ENCODE results near the gene RBBP4. TPM values are rescaled to one million over a fixed set of nuclear protein-coding genes. Genes with fewer than 3 reads are reported as not detected.
"Not testable (repeated sequence)": the region's sequence is repeated elsewhere in the genome, so short reads cannot be mapped to it uniquely, and the experiment has no call there.

RBBP4 gene
- total RNA-seq, 1 experiment from 2014 or later: 136 TPM

DNA sequence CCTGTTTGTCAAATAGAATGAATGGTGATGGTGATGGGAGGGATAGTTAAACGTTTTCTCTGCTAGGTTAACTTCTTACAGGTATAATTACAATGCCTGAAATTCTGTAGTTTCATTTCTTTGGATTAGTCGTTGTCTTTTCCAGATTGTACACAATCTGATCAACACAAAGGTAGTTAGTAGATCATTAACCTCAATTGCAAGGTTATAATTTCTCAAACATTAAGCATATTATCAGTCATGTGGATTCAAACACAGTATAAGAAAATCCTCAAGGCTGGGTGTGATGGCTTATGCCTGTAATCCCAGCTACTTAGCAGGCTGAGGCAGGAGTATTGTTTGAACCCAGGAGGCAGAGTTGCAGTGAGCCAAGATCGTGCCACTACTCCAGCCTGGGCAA is 31.0 kb downstream of the RBBP4 start:
- DNase-seq (ENCODE audit: low read depth): no peak
- in situ Hi-C loops (cut with HindIII; ENCODE audit: low pct_unique_long_range_greater_than_20kb, low sequenced_read_pairs): no loop called here

DNA sequence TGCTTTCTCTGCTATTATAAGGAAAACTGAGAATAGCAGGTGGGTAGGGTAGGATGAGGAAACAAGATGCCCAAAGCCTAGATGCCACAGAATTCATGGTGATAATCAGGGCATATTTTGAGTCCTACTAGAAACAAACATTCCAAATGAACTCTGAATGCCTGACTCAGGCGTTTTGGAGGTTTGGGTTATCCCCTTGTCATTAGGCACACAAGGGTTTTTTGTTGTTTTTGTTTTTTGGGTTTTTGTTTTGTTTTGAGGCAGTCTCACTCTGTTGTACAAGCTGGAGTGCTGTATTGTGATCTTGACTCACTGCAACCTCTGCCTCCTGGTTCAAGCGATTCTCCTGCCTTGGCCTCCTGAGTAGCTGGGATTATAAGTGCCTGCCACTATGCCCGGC is 32.4 kb downstream of the RBBP4 start:
- no peak for DNase-seq (ENCODE audit: low read depth)
- in situ Hi-C loops (cut with HindIII; ENCODE audit: low pct_unique_long_range_greater_than_20kb, low sequenced_read_pairs): no loop called here

DNA sequence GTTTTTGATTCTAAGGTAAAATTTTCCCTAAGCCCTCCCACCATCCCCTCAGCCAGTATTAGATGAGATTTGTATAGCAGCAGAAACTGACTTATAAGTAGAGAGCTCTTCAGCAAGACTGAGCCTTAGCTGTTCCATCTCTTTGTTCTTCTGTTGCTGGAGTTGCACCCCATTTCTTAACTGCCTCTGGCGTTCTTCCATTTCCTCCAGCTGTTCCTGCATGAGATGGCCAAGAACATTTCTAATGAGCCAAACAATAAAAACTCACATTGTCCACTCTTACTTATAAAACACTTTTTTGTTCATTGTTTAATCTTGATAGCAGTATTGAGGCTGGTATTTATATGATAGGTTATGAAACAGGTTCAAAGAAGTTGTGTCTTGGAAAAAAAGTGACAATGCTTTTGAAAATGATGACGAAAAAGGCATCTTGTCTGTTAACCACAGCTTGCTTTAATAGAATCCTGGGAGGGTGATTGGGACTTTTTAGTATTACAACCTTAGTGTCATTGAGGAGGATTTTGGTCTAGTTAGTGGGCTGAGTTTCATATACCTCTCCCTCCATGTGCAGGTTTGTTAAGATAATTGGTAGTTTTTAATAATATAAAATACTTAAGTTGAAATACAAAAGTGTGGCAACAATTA is 33.3 kb downstream of the RBBP4 start:
- DNase-seq (ENCODE audit: low read depth): no peak

DNA sequence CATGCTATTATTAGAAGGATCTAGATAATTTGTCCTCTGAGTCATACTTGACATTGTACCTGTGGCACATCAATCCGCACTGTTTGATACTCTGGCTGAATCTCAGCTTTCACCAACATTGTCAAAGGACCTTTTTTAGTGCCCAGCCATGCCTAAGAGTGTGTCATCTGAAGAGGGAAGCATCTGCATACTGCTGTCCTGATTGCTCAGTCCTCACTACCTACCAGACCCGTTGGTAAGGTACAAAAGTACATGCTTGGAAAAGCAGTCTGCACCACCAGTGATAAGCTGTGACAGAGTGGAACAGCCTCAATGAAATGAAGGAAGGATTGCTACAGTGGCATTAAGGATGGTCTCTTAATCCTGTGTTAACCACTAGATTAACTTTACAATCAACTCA is 34.5 kb downstream of the RBBP4 start:
- DNase-seq (ENCODE audit: low read depth): no peak
- in situ Hi-C loops (cut with HindIII; ENCODE audit: low pct_unique_long_range_greater_than_20kb, low sequenced_read_pairs): no loop called here

More for the DNA sequence above, 33.3 kb downstream of the RBBP4 start:
- in situ Hi-C loops (cut with HindIII; ENCODE audit: low pct_unique_long_range_greater_than_20kb, low sequenced_read_pairs): no loop called here

DNA sequence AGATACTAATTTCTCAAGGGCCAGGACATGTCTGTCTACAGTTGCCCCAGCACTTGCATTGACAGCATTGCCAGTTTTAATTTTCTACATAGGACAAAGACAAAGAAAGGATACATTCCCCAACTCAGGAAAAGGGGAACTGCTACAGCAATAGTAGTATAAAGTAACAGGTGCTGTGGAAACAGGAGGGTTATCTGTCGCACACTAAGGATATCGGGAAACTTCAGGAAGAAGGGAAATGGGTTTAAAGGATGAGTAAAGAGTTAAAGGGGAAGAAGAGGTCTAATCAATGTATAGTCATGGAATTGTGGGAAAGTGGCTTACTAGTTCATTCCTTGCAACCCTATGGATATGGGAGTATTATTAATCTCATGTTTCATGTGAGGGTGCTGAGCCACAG is 35.4 kb downstream of the RBBP4 start:
- in situ Hi-C loops (cut with HindIII; ENCODE audit: low pct_unique_long_range_greater_than_20kb, low sequenced_read_pairs): no loop called here

DNA sequence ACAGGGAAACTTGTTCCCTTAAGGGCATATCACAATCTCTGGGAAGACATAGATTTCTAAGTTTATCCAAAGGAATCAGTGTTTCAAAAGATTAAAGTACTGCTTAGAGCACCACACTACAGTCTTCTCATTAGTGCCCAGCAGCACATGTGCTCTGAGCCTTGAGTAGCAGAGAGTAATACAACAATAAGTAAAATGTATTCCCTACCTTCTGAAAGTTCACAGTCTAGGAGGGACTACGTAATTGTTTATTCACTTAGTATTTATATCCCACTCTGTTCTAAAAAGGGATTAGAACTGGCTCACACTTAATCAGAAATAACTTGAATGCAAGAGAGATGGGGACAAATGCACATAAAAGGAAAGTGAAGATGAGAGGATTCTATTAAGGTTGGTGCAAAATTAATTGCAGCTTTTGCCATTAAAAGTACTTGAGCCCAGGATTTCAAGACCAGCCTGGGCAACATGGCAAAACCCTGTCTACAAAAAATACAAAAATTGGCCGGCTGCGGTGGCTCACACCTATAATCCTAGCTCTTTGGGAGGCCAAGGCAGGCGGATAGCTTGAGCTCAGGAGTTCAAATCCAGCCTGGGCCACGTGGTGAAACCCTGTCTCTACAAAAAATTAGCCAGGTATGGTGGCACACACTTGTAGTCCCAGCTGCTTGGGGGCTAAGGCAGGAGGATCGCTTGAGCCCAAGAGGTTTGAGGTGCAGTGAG is 42.6 kb downstream of the RBBP4 start:
- in situ Hi-C loops (cut with HindIII; ENCODE audit: low pct_unique_long_range_greater_than_20kb, low sequenced_read_pairs): no loop called here

More for the DNA sequence above, 35.4 kb downstream of the RBBP4 start:
- DNase-seq (ENCODE audit: low read depth): no peak

DNA sequence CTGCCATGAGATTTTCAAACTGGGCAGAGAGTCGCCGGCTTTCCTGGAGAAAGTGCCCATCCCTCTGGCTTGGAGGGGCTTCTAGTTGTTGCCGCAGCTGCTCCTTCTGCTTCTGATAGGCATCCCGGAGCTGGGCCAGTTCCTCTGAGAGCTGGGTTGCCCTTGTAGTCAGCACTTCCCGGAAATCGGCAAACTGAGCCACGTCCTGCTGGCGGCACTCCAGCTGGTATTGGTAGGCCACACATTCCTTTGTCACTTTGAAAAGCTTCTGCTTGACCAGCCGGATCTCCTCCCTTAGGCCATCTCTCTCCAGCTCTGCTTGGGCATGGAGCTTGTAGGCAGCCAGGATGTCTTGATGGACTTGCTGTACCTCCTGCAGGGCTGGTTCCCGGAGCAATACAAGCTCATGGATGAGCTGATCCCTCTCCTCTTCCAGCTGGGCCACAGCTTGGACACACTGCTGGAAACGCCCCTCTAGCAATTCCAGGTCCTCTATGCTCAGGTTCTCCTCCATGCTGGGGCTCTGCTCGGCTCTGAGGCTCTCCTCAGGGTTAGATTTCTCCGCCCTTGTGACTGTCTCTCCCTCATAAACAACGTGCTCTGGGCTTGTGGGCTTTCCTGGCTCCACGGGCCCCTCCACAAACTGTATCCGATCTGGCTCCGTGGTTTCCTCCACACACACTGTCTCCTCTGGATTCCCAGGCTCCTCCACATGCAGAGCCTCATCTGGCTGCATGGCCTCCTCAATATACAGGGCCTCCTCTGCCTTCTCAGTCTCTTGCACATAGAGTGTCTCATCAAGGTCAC is 44.3 kb downstream of the RBBP4 start:
- DNase-seq (ENCODE audit: low read depth): no peak
- in situ Hi-C loops (cut with HindIII; ENCODE audit: low pct_unique_long_range_greater_than_20kb, low sequenced_read_pairs): no loop called here

More for the DNA sequence above, 42.6 kb downstream of the RBBP4 start:
- DNase-seq (ENCODE audit: low read depth): no peak

DNA sequence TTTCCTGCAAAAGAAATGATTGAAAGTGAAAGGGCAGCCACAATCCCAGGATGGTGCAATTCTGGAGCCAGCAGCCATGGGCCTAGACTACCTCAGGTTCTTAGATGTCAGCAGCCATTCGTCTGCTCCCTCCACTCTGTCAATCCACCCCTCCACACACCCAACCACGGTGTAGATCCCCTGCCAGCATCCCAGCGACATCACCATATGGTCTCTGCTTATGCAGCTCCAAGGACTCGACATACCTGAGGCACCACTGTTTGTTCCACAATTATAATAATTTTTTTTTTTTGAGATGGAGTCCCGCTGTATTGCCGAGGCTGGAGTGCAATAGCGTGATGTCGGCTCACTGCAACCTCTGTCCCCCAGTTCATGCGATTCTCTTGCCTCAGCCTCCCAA is 45.0 kb downstream of the RBBP4 start:
- in situ Hi-C loops (cut with HindIII; ENCODE audit: low pct_unique_long_range_greater_than_20kb, low sequenced_read_pairs): no loop called here
- no peak for DNase-seq (ENCODE audit: low read depth)

DNA sequence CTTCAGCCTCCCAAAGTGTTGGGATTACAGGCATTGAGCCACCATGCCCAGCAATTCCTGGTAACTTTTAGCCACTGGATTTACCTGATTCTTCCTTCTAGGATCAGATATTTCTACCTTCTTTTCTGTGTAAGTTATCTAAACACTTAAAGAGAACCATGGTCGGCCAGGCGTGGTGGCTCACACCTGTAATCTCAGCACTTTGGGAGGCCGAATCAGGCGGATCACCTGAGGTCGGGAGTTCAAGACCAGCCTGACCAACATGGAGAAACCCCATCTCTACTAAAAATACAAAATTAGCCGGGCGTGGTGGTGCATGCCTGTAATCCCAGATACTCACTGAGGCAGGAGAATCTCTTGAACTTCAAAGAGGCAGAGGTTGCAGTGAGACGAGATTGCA is 46.0 kb downstream of the RBBP4 start:
- in situ Hi-C loops (cut with HindIII; ENCODE audit: low pct_unique_long_range_greater_than_20kb, low sequenced_read_pairs); DNase-seq (ENCODE audit: low read depth): not testable (repeated sequence)

DNA sequence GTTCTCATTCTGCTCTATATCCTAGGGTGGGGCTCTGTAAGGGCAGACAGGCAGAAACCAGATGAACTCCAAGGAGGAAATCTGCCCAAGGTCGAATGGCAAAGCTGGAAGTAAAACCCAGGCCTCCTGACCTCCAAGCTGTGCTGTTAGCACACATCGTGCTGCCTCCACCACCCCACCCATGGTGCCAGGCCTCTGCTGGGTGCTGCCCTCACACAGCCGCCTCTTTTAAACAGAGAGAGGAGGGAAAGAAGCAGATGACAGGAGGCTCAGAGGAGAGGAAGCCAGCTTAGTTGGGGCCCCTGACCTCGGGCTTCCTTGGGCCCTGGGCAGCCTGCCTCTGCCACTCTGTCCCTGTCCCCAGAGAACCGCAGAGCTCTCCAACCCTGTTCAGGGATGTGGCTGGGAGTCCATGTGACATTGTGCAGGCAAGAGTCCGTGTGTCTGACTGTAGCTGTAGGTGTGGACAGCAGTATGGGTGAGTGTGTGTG is 50.5 kb downstream of the RBBP4 start:
- no peak for DNase-seq (ENCODE audit: low read depth)
- in situ Hi-C loops (cut with HindIII; ENCODE audit: low pct_unique_long_range_greater_than_20kb, low sequenced_read_pairs): no loop called here

DNA sequence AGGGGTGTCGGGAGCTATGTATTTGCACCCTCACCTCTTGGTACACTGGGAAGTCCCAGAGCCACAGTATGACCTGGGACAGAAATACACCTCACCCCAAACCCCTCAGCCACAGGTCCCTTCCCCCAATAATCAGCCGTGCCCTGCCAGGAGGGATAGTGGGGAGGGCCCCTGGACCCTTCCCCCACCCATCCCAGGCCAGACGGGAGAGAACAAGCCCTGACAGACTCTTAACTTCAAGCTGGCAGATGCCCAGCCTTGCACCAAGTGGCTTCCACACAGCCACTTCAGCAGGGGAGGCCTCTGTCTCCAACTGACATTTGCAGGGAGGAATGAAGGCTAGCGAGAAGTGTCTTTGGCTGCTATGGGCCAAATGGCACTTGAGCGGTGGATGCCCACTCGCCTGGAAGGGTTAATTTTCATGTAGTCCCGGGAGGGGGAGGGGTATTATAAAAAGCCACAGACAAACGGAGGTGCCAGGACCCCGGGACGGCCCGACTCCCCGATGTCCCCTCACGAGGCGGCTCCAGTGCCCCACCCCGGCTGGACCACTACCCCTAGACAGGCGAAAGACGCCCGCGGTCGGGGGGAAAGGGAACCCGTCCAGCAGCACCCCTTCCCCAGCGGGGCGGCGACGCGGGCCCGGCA is 51.1 kb downstream of the RBBP4 start:
- in situ Hi-C loops (cut with HindIII; ENCODE audit: low pct_unique_long_range_greater_than_20kb, low sequenced_read_pairs): no loop called here
- DNase-seq (ENCODE audit: low read depth): no peak

DNA sequence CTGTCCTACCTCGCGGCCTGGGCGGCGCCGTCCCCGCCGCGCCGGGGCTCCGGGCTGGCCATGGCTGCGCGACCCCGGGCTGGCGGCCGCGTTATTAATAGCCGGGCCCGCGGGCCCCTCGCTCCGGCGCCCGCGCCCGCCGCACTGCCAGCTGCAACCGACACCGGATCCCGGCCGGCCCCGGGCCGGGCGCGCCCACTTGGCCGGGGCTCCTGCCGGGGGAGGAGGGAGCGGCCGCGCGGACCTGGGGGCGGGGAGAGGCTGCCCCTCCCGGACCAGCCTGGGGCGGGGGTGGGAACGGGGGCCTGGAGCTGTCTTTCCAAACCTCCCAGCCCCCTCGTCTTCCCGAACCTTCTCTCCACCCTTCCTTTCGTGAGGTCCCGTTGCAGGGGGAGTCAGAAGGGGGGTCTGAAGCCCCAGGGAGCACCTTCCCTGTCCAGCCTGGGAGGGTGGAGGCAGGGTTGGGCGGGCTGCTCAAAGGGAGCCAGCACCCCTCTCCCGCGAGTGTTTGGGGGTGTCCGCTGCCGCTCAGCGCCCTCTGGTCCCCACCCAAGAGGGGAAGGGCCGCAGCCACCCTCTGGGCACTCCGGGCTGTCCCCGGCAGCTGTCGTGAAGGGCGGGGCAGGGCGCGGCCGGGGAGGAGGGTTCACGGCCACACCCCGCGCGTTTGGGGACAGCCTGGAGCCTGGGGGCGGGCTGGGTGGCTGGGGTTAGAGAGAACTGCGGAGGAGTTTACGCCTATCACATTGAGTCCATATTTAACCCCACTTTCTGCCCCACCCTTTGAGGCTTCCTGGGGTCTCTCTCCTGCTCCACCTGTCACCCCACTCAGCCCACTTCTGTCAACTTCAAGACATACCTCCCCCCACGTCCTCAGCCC is 51.8 kb downstream of the RBBP4 start, which contains the start of gene SYNC:
Gene SYNC, minus strand, starts transcription at position 172 of the 880 bp plus-strand sequence. Its CDS starts 110 bp downstream, at position 62.
- no peak for DNase-seq (ENCODE audit: low read depth)
- in situ Hi-C loops (cut with HindIII; ENCODE audit: low pct_unique_long_range_greater_than_20kb, low sequenced_read_pairs): no loop called here

DNA sequence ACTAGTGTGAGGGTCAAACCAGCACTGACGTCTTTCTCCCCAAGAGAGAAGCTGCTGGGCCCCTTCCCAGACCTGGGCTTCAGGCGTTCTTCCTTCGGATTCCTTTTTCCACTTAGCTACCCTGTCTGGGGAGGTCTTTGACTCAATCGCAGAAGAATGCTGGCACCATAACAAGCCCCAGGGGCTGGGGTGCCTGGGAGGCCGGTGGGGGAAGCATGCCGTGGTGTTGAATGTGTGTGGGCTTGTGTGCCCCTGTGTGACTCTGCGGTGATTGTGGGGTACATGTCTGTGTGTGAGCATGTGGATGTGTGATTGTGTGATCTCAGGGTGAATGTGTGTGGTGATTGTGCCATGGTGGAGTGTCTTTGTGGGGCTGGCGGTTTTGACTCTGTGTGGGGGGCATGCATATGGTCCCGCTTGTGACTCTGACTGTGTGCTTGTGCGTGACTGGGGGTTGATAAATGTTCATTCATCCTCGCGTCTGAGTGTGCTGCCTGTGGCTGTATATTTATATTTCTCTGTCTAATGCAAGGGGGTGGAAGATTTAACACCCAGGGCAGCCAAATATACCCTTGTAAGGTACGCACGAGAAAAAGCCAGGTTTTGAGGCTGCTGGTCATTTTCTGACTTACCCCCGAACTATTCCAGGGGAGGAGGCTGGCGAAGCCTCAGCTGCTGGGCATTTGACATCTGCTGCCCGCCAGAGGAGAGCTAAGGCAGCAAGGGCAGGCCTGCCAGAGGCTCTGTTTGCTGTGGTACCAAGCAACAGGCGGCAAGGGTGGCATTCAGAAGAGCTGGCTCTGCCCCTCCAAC is 52.7 kb downstream of the RBBP4 start:
- in situ Hi-C loops (cut with HindIII; ENCODE audit: low pct_unique_long_range_greater_than_20kb, low sequenced_read_pairs): no loop called here
- DNase-seq (ENCODE audit: low read depth): peak; percentile 29

DNA sequence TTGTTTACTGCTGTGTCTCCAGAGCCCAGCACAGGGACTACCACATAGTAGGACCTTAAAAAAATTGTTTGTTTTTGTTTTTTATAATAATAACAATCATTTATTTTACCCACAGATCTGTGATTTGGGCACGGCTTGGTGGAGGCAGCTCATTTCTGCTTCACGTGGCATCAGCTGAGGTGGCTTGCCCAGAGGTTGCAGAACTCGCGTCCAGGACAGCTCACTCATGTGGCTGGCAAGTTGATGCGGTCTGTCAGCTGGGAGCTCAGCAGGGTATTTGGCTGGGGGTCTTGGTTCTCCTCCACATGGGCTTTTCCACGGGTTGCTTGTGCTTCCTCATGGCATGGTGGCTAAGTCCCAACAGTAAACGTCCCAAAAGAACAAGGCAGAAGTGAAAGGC is 54.5 kb downstream of the RBBP4 start:
- DNase-seq (ENCODE audit: low read depth): no peak
- in situ Hi-C loops (cut with HindIII; ENCODE audit: low pct_unique_long_range_greater_than_20kb, low sequenced_read_pairs): no loop called here

DNA sequence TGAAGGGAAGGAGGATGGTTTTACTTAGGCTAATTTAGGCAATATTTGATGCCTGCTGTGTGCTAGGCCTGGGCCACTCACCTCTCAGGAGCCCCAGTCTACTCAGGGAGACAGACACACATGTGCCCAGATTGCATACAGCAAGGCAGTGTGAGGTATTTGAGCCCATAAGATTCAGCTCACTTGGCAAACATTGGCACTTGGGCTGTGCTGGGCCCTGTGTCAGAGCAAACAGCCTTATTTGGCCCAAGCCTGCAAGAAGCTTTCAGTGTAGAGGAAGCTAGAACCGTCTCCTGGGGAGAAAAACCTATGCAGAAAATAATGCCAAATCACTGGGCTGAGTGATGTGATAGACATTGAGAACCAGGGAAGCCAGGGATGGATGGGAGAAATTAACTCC is 55.5 kb downstream of the RBBP4 start:
- in situ Hi-C loops (cut with HindIII; ENCODE audit: low pct_unique_long_range_greater_than_20kb, low sequenced_read_pairs): no loop called here

DNA sequence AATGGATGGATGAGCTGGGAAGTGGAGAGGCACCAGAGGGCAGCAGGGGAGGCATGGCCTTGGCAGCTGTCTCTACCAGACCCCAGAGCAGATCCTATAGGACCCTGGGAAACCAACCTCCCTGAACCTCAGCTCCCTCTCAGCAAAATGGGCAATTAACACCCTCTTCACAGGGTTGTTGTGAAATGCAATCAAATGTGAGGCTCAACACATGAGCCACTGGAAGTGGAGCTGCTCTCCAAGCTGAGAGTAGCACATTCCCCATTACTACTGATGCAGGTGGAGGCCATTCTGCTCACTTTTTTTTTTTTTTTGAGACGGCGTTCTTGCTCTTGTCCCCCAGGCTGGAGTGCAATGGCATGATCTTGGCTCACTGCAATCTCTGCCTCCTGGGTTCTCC is 58.1 kb downstream of the RBBP4 start:
- in situ Hi-C loops (cut with HindIII; ENCODE audit: low pct_unique_long_range_greater_than_20kb, low sequenced_read_pairs): no loop called here
- no peak for DNase-seq (ENCODE audit: low read depth)

More for the DNA sequence above, 55.5 kb downstream of the RBBP4 start:
- DNase-seq (ENCODE audit: low read depth): no peak

DNA sequence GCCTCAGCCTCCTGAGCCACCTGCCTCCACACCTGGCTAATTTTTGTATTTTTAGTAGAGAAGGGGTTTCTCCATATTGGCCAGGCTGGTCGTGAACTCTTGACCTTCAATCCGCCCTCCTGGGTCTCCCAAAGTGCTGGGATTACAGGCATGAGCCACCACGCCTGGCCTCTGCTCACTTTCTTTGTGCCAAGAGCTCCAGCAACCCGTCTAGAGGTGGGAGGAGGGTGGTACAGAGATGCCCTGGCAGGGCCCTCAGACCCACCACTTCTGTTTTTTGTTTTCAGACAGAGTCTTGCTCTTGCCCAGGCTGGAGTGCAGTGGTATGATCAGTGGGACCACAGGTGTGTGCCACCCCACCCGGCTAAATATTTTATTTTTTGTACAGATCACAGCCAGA is 58.5 kb downstream of the RBBP4 start:
- DNase-seq (ENCODE audit: low read depth): no peak
- in situ Hi-C loops (cut with HindIII; ENCODE audit: low pct_unique_long_range_greater_than_20kb, low sequenced_read_pairs): no loop called here
